HL-60/S4 treated with retinoic acid at 250 ng/mL for 4 days and 3 days (cell line): ENCODE data around the gene CORO7.

Source experiments
- in situ Hi-C: fragments of 300-500 bp; cut with MboI; formaldehyde crosslinking; loops from 2 replicates; pipeline ENCODE4 v1.7.0; 2022; ENCODE audit warnings: low sequenced_read_pairs

The CORO7 gene

DNA sequence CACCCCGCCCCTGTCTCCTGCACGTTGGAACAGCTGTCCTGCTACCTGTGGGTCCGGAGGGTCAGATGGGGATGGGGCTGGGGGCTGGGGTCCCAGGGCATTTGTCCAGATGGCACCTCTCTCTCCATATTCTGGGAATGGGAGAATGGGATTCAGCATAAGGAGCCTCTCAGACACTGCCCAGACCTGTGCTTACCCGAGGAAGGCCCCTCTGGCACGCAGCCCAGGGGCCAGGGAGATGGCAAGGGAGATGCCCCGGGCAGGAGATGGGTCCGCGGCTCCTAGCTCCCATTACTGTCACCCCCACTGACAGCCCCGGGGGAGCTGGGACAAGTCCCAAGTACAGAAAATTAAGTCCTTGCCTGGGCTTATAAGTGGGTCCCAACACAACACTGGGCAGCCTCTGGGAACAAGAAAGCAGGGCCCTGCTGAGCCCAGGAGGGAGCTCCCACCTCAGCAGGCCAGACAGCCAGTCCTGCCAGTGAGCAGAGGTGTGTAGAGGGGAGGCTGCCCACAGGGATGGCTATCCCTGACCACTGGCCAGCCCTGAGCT, 43.0 kb downstream of the CORO7 start:
- in situ Hi-C loops, result no loop called here

DNA sequence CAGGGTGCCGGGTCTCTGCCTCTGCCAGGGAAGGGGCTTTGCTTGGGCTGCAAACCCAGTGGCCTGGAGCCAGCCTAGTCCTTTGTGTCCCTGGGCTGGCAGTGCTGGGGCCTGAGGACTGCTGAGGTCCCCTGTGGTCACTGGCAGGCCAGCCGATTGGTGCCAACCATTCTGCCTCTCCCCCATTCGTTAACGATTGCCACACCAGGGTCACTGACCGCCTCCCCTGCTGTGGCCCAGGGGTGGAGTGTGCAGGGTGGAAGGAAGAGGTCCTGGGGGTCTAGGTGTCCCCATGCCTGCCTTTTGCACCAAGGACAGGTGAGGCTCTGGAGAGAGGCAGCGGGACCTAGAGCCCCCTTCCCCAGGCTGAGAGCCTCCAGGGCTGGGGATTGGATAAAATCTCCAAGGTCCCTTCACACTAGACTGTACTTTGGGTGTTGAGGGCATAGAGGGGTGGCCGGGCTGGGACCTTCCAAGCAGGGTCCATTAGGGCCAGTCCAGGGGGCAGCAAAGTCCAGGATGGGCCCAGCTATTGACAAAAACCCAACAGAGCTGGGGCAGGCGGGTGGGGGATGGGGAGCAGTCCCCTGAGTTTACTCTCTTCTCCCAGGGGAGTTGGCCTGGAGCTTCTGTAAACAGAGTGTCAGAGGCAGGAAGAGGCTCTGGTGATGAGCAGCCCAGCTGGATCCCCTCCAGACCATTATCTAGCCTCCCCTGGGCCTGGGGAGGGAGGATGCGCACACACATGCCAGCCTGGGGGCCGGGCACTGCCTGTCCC, 43.6 kb downstream of the CORO7 start:
- in situ Hi-C loops, result no loop called here

DNA sequence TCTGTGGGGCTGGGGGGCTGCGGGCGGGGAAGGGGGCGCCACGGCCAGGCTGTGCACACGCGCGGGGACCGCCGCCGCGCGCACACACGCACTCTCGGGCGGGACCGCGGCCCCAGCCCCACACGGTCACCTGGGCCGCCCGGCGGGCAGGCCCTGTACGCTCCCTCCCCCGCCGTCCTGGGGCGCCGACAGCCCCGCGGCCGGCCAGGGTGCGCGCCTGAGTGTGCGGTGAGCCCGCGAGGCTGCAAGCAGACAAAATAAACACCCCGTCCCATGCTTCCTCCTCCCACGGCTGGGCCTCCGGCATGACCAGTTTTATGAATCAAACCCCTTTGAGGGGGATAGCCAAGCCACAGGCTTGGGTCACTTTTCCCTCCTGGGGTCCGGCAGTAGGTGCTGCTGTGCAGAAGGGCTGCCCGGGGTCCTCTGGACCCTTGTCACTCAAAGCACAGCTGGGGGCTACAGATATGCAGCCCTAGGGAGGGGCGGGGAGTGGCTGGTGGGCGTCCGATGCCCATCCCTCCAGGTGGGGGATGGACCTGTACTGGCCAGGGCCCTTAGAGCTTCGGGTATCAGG, 44.3 kb downstream of the CORO7 start:
- in situ Hi-C loops, result no loop called here

DNA sequence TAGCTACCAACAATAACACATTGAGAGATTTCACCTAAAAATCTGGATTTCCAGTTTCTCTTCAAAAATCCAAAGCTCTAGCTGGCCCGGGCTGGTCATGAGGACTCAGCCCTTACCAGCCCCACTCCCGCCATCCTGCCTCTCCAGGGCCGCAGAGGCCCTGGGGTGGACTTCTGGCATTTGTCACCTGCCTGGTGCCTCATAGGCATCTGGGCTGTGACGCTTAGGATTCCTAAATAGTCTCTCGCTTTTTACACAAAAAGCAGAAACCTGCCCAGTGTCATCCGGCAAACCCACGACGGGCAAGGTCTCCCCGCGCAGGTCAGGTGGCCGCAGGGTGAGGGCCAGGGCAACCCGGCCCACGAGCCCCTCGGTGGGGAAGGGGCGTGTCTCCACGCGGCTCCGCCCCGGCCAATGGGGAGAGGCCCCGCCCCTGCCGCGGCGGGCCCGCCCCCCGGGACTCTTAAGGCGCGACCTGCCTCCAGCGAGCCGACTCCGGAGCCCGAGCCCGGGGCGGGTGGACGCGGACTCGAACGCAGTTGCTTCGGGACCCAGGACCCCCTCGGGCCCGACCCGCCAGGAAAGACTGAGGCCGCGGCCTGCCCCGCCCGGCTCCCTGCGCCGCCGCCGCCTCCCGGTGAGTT, 44.9 kb downstream of the CORO7 start, which contains the start of gene VASN:
Gene VASN, plus strand, starts transcription at position 492 of the 644 bp plus-strand sequence. CDS start 9,030 bp downstream, outside the sequence.
- in situ Hi-C loops, result no loop called here

DNA sequence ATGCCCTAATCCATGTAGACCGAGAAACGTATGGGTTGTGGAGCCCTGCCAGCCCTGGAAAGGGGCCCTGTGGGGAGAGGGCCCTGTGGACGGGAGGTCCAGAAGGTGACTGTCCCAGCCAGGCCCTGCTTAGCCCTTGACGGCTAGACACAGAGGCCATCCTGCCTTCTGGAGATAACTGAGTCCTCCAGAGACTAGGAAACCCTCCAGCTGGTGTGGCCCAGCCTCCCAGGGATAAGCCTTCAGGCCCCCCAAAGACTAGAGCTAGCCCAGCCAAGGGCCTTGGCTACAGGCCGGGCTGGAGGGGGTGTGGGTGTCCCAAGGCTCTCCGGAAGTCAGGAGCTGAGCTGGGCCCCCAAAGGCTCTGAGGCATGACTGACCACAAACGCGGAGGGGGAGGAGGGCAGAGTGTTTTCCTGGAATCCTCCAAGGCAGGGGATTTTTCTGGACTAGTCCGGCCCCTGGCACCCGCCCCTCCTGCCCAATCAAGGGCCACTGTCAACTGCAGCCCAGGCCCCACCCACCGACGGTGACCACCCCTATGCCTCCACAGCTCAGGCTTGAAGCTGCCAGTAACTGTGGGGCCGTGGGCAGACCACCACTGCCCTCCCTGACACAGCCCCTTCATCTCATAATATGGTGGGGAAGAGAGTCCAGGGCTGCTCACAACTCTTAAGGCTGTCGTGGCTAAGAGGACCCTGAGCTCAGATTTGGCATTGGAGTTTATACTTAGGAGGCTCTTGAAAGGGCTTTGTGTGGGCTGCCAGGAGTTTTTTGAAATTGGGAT, 45.6 kb downstream of the CORO7 start:
- in situ Hi-C loops, result no loop called here

DNA sequence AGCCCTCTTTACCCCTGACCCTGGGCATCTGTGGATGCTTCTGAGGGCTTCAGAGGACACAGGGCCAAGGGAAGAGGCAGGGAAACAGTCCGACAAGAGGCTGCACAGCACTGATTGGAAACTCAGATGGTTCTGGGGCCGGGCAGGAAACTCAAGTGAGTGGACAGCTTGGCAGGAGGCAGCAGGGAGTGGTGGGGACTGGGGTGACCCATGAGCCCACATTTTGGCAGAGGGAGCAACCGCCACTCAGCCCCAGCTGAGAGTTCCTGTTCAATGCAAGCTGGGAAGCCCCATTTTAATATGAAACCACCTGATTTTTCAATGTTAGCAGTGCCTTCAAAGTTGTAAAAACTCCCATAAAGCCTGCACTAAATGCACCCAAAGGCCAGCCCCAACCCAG, 46.2 kb downstream of the CORO7 start:
- in situ Hi-C loops, result no loop called here

DNA sequence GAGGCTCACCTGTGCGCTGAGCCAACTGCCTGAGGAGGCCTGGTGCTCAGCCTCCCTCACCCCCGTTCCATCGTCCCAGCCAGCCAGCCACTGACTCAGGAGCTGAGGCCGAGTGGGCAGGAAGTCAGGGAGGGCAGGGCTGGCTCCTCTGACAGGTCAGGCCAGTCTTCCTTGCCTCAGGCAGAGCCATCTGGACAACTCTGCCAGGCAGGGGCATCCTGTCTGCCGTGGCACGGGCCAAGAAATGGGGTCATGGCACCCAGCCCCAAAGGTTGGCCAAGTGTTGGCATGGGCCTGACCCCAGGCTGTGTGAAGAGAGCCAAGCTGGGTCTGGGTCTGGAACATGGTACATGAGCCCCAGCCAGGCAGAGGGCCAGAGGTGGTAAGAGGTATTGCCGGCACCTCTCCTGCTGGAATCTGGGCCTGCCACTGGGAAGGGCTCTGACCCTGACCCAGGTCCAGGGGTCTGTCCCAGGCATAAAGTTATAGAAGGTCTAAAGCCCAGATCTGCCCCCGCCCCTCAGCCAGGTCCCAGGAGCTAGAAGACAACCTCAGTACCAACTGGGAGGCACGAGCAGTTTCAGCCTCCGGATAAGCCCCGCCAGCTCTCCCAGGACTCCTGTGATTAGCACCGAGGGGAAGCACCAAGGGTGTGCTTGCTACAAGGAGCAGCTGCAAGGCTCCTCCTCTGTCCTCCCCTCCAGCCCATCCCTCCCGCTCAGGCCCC, 47.2 kb downstream of the CORO7 start:
- in situ Hi-C loops, result no loop called here

DNA sequence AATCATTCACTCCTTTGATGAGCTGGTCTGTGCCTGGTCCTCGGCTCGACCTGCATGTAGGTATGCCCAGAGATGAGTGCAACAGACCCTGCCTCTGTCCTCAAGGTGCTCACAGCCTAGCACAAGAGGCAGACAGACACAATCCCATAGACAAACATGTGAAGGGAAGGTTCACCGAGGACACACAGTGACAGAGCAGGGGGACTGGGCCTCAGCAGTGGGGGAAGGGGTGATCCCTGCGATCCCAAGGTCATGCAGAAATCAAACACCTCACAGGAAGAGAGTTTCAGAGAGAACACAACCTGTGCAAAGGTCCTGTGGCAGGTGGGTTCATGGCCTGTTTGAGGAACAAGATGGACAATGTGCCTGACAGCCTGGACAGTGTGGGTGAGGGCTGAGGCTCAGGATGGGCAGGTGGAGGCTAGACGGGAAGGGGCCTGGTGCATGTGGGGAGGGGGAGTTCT, 49.0 kb downstream of the CORO7 start:
- in situ Hi-C loops, result no loop called here

DNA sequence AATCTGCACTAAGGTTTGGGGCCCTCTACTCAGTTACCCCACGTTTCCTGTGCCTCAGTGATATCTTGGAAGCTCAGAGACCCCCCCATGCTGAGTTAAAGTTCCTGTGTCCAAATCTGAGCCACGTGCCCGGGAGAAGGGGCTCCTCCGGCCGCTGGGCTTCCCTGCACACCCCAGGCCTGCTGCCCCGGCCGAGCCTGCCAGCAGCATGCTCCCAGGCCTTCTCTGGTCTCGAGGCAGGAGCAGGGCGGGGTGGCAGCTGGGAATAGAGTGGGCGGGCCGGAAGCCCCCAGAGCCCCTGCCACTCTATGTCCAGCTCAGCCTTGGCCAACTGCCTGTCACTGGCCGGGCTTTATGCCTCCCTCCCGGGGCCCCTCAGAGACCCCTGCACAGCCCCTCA, 50.4 kb downstream of the CORO7 start:
- in situ Hi-C loops, result no loop called here

DNA sequence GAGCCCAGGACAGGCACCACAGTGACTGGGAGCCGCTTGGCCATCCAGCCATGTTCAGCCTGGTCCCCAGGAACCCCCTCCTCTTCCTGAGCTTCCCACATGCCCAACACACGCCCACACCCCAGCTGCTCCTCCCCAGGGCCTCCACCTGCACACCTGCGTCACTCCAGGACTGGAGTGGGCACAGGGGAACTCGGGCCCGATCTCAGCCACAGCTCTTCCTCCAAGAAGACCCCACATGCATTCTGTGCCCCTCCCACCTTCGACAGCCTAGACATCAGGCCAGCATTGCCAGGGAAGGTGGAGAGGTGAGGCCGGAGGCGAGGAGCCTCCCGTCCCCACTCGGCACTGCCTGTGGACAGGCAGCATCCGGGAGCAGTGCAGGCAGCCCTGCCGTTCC, 50.8 kb downstream of the CORO7 start:
- in situ Hi-C loops, result no loop called here

DNA sequence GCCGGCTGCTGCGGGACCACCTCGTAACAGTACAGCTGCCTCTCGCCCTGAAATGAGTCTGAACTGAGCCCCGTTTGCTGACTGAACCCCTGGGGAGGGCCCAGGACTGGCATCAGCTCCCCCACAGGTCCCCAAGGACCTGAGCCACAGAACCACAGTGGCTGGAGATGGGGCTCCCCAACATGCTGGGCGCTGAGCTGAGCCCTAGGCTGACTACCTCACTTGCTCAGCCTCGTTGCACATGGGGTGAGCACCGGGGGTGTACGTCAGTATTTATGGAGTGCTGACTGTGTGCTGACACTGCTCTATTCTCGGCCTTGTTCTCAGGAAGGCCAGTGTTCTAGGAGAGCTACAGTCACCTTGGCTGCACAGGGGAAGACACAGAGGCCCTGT, 51.4 kb downstream of the CORO7 start:
- in situ Hi-C loops, result no loop called here

DNA sequence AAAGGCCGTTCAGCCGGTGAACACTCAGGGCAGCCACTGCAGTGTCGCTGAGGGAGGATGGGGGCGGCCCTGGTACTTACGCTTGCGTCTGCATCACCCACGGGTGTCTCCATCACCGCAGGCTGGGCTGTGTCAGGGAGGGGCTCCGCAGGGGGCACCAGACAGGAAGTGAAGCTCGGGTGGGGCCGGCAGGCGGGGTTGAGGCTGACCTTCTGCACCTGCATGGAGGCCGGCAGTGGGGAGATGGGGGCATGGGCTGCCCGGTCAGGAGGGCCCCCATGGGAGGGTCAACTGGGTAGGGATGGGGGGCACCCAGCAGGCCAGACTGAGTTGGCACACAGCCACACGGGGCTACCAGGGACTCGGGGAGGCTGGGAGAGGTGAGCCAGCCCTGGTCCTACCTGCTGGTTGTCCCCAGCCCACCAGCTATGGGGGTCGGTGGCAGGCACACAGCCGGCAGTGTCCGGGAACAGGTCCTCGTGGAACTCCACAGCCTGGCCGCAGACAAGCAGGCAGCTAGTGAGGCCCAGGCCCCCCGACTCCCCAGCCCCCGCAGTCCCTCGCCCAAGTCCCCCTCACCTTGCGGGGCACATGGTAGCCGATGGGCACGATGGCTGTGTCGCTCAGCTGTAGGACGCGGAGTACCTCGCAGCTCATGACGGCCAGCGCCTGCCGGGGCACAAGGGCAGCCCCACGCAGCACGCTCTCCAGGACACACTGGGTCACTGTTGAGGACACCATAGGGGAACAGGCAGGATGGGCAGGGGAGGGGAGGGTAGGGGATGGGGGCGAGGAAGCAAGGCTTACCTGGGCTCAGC, 52.0 kb downstream of the CORO7 start:
- in situ Hi-C loops, result no loop called here

DNA sequence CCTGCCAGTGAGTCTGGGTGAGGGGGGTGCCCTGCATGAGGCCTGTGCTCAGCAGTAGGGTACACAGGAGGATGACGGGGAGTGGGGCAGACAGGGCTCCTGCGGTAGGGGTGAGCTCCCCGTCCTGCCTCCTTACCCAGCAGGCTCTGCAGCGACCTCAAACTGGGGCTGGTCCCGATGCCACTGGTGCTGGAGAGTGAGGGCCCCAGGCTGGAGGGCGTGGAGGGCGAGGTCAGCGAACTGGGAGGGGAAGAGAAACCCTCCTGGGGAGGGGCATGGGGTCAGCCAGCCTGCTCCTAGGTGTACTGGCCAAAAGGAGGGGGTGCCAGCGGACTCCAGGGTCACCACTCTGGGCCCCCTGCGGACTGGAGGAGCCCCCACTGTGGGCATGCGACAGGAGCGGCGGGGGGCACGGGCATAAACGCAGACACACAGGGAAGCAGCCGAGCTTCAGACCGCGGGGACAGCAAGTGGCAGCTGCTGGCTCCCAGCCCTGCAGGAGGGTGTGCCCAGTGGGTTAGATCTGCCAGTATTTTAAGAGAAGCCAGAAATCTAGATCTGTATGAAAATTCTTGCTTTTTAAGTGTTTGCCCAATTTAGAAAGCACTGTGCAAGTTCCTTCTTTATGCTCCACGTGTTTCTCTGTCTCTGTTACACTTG, 53.8 kb downstream of the CORO7 start:
- in situ Hi-C loops, result no loop called here

DNA sequence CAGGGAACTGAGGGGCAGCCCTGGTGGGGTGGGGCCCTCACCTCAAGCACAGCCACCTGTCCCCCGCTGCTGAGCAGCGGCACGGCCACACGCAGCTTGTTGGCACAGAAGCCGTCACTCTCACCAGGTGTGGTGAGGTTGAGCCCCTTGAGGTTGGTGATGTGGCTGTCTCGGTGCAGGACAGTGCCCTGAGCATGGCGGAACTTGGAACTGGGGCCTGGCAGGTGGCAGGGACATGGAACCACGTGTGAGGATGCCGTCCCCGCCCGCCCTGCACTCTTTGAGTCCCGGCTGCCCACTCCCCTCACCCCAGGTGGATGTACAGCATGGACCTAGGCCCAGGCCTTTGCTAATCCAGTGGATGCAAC, 54.5 kb downstream of the CORO7 start:
- in situ Hi-C loops, result no loop called here

DNA sequence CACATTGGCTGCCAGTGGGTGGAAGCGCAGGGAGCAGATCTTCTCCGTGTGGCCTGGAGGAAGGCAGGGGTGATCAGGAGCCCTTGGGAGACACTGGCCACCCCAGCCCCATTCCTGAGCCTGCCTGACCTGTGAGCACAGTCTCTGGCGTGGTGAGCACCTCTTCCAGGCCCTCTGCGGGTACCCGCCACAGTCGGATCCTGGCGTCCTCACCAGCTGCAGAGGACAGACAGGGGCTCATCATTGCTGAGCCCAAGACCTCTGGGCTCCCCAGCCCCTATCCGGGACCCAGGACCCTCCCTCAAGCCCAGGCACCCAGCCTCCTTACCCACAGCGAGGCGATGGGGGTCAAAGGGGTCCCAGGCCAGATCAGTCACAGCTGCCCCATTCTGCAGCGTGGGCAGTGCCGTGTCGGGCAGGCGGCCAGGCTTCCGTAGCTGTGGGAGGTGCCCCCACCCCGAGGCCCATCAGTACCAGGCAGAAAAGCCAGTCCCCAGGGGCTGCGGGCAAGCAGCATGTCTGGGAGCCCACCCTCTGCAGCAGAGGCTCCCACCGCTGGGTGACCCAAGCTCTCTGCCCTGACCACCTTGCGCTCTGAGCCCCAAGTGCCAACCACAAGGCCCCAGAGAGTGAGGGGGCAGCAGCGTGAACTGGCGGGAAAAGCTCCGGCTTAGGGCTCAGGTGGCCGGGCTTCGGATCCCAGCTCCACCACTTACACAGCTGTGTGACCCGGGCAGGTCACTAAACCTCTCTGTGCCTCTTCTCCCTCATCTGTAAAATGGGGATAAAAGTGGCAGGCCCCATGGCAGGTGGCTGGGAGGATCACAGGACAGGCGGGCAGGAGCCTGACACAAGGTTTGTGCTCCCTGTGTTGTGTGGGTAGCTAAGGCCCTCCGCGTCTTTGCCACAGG, 55.1 kb downstream of the CORO7 start:
- in situ Hi-C loops, result no loop called here

DNA sequence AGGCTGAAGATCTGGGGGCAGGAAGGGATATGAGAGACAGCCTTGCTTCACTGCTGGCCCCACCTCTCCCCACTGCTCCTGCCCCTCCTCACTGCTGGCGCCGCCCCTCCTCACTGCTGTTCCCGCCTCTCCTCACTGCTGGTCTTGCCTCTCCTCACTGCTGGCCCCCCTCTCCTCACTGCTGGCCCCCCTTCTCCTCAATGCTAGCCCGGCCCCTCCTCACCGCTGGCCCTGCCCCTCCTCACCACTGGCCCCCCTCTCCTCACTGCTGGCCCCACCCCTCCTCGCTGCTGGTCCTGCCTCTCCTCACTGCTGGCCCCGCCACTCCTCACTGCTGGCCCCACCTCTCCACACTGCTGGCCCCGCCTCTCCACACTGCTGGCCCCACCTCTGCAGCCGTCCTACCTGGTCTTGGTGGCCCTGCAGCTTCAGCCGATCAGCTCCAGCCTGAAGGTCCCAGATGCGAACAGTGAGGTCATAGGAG, 55.8 kb downstream of the CORO7 start:
- in situ Hi-C loops, result no loop called here

DNA sequence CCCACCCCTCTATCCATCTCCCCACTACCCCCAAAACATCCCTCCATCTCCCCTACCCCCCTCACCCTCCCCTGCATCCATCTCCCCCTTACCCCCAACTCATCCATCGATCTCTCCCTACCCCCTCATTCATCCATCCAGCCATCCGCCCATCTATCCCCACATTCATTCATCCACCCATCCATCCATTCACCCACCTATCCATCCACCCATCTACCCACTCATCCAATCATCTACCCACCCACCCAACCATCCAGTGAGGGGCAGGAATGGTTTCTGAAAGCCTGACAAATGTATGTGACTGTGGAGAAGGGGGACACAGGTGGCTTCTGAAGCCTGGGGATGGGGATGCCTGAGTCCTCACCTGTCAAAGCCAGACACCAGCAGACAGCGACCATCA, 56.5 kb downstream of the CORO7 start:
- in situ Hi-C loops, result no loop called here
